HG02981 (cell line): ENCODE measurements around the gene ZNF23.

Experiments used
- ATAC-seq: cut with Tn5 transposase; IDR thresholded peaks from one replicate; pipeline ENCODE4 v1.9.1; 2021; ENCODE audit warnings: mild to moderate bottlenecking, moderate library complexity; ENCODE audit not compliant: unreplicated experiment

The ZNF23 gene

DNA sequence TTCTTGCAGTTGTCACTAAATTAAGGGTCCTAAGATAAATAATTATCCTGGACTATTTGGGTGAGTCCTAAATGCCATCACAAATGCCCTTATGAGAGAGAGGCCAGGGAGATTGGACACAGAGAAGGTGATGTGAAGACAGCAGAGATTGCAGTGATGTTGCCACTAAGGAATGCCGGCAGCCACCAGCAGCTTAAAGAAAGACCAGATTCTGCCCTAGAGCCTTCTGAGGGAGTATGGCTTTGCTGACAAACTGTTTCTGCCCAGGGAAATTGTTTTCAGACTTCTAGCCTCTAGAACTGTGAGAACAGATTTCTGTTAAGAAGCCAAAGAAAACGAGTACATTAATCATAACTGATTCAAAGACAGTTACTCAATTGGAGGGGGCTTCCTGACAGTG lies 10.0 kb upstream of the ZNF23 start:
- ATAC-seq, result no peak

DNA sequence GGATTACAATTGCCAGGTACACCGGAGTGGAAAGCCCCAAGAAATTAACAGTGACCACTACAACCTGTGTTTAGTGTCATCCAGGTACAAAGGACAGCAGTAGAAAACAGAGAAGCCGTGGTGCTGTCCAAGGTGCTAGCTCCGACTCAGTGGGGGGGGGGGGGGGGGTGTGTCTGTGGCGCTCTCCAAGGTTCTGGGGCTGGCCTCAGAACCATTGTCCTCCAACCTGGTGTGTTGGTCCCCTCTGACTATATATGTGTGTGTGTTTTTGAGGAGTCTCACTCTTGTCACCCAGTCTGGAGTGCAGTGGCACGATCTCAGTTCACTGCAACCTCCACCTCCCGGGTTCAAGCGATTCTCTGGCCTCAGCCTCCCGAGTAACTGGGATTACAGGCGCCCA lies 5.8 kb upstream of the ZNF23 start:
- ATAC-seq, result no peak

DNA sequence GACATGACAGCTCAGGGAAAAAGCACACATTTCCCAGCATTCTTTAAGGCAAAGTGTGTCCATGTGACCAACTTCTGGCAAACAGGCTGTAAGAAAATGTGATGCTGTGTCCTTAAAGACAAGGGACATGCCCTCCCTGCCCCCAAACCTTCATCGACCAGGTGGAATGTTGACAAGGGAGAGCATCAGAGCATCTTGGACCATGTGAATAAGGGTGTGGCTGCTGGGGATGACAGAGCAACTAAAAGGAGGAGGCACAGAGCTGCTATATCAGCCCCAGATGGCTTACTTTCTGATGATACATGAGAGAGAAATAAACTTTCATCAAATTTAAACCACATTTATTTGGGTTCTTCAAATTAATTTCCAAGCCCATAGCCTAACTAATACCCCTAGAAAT lies 2.2 kb upstream of the ZNF23 start:
- ATAC-seq, result no peak

DNA sequence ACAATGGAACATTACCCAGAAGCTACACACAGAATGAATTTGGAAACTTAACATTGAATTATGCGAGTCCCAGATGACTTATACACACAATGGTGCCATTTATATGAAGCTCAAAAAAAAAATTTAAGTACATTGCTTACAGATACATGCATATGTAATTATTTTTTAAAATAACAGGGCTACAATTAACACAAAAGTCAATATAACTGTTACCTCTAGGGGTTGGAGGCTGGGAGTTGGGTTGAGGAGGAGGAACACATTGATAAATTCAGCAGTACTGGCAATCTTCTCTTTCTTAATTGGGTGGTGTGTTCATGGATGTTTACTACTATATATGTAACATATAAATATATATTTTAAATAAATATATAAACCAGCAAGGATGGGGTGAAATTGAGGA lies 1.1 kb downstream of the ZNF23 start:
- ATAC-seq, result no peak

DNA sequence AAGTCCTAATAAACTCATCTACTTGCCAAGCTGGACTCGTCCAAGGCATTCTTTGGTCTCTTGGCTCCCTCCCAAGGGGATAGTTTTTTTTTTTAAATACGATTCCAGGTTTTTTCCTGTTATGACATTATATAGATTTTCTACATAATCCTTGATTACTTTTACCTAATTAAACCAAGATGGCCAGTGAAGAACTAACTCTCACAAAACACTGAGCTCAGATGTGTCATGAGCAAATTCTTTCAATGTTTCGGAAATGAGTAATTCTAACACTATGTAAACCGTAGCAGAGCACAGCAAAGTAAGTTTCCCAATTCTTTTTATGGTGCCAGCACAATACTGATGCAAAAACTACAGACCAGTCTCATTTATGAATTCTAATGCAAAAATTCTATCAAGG lies 1.8 kb downstream of the ZNF23 start:
- ATAC-seq, result no peak

DNA sequence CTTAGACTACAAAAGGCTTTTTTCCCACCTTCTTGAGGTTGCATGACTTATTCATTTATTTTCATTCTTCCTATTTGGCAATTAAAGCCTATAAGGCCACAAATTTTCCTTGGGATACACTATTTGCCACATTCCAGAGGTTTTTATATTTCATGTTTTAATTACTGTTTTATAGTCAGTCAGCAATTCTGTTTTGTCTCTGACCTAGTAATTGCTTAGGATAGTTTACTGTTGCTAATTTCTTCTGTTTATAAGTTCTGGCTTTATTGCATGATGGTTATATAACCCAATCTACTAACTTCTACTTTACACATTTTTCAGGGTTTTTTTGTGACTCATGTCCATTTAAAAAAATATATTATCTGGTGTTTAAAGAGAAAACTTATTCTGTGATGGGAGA lies 2.5 kb downstream of the ZNF23 start:
- ATAC-seq, result no peak

DNA sequence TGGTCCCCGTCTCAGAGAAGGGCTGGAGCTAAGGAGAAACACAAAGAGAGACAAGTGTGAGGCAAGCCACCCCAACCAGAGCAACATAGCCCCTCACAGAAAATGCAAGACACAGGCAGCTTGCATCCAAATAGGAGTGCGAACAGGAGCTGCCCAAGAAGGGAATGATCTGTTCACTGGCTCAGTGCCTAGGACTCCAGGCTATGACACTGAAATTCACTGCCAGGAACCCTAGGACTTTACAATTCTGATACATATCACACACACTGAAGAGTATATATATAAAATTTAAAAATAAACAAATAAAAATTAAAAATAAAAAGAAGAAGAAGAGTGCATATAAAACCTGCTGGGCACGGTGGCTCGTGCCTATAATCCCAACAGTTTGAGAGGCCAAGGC lies 5.2 kb downstream of the ZNF23 start:
- no peak for ATAC-seq

DNA sequence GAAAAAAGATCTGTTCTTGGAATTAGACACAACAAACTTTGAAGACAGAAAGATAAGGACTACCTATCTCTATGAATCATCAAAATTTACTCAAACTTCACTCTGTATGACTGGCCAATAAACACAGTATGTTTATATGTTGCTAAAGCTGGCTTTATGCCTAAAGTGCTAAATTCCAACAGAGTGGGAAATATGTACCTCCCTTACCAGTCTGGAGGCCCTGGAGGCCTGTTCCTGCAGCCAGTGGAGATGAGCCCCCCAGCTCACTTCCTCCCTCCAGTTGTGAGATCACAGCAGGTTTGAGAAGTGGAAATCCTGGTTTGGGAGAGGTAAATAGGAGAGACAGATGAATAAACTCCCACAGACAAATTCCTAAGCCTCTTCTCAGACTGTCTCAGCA lies 9.0 kb downstream of the ZNF23 start:
- ATAC-seq, result no peak

DNA sequence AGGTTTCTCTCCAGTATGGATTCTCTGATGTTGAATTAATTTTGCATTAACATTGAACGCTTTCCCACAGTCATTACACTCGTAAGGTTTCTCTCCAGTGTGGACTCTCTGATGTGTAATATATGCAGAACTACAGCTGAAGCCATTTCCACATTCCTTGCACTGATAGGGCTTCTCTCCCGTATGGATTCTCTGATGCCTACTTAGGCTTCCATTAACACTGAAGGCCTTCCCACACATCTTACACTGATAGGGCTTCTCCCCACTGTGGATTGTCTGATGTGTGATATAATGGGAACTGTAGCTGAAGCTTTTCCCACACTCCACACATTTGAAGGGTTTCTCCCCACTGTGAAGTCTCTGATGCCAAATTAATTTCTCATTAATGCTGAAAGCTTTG lies 13.0 kb downstream of the ZNF23 start:
- ATAC-seq, result no peak

DNA sequence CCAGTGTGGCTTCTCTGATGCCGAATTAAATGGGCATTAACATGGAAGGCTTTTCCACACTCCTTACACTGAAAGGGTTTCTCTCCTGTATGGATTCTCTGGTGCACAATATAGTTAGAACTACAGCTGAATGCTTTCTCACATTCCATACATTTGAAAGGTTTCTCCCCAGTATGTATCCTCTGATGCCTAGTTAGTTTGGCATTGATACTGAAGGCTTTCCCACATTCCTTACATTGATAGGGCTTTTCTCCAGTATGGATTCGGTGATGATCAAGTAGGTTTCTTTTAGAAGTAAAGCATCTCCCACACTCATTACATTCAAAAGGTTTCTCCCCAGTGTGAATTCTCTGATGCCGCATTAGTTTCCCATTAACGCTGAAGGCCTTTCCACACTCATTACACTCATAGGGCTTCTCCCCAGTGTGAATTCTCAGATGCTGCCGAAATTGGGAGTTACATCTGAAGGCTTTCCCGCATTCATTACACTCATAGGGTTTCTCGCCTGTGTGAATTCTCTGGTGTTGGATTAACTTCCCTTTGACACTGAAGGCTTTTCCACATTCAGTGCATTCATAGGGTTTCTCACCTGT lies 13.7 kb downstream of the ZNF23 start:
- no peak for ATAC-seq

DNA sequence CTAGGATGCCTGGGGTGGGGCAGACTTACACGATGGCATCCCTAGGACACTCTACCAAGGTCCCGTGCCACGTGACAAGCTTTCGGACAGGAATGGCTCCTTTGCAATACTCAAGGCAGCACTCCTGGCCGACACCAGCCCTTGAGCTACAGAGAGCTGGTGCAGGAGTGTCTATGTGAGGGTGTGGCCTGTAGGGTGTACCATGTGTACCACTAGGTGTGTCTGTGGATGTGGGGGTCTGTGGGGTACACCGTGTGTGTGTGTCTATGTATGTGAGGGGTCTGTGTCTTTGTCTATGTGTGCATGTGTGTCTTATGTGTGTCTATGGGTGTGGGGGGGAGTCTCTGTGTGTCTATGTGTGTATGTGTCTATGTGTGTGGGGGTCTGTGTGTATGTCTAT lies 18.3 kb downstream of the ZNF23 start:
- no peak for ATAC-seq

DNA sequence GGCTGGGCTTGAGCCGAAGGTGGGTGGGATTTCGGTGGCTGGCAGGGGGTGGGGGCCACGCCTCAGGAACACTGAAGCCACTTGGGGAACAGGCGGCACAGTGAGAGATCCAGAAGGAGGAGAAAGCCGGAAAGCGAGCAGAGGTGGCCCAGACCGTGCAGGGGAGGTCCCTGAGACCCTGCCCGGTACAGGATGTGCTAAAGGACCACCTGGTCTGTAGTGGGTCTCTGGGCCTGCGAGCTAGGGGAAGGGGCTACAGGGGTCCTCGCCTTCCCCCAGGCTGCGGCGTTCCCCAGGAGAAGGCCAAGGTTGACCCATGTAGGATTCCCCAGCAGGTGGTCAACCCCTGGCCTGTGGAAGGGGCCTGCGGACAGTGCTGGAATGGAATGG lies 20.0 kb downstream of the ZNF23 start, which contains the start of gene TLE7:
Gene TLE7, minus strand, starts transcription at position 4 of the 390 bp plus-strand sequence. CDS start 8,730 bp downstream, outside the sequence.
- ATAC-seq, result no peak

DNA sequence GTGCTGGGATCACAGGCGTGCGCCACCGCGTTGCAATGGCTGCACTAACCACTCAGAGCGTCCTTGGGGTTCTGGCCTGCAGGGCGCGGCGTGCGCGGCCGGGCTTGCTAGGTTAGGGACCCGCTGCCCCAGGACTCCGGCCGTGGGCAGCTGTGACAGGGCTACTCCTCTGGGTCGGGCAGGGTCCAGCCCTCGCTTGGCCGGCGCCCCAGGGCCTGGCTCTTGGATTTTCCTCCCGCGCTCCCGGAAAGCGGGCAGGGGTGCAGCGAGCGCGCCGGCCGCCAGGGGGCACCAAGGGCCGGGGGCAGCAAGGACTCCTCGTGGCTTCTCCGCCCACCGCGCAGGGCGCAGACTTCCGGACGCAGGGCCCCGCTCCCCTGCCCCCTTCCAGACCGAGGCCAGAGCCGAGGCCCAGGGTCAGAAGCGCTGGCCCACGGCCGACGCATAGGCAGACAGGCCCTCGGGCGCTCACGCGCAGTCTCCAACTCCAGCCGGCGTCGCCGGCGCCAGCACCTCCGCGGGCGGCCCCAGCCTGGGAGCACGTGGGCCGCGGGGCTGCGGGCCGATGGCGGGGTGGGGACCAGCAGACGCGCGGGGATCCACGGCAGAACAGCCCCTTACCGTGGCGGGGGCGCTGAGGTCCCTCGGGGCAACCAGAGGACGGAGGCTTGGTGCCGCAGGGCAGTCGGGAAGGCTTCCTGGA lies 20.5 kb downstream of the ZNF23 start:
- no peak for ATAC-seq

DNA sequence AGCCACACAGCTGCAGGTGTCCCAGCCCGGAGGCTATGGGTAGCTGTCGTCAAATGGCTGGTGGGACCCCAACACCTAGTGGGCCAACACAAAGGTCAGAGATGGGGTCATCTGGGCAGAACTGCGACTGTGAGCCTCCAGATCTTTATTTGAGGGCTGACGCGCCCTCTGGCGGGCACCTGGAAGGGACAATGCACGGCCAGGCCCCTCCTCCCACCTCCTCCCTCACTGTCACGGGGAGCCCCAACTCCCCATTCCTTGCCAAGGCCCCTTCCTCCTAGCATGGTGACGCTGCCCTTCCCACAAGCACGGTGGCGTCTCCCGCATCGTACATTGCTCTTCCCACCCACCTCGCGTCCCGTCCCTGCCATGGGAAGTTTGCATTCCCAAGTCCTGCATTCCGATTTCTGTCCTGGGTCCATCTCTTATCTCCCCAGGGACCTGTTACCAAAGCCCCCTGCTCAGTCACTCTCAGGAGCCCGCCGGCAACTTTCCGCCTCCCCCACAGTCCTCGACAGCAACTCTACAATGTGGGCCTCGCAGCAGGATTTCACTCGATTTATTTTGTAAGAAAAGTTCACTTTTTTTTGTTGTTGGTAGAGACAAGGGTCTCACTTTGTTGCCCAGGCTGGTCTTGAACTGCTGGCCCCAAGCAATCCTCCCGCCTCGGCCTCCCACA lies 21.2 kb downstream of the ZNF23 start:
- ATAC-seq, result no peak

DNA sequence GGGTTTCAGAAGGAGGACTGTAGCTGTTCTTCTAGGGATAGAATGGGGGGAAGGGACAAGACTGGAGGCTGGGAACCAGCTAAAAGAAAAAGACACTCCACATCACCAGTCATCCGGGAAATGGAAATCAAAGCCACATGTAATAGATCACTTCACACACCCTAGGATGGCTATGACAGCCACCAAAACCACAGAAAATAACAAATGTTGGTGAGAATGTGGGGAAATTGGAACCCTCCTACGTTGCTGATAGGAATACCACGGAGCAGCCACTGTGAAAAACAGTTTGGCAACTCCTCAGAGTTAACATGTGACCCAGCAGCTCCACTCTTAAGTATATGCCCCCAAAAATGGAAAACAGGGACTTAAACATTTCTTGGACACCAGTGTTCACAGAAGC lies 22.5 kb downstream of the ZNF23 start:
- ATAC-seq, result no peak

DNA sequence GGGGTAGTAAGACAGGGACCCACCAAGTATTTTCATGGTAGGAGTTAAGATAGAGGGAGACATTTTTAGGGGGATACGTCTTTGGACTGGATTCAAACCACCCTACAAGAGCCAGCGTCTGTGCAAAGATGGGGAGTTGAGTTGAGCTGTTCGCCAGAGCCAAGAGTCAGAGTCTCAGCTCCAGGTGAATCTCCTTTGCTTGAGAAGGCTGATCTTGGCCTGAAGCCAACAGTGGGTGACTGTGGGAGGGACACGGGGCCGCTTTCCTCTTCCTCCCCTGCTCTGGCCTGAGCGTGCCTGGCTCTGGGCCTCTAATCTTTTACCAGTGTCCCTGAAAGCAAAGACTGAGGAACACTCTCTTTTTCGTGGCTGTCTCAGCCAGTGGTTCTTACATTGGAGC lies 25.6 kb downstream of the ZNF23 start:
- ATAC-seq, result no peak

DNA sequence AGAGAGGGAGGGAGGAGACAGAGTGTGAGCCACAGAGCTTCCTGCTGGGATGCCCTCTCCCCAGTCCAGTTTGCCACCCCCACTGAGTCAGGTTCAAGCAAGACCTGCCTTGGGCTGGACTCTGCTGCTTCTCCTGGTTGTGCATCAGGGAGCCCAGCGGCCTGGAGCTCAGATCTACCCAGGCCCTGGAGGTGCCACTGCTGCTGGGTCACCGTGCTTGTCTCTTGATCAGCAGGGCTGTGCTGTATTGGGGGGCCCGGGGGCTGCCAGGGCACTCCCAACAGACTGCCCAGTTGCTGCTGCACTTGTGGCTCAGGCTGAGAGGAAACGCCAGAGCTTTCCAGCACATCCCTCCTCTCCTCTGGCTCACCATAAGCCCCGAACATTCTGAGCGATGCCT lies 29.1 kb downstream of the ZNF23 start:
- ATAC-seq, result no peak

DNA sequence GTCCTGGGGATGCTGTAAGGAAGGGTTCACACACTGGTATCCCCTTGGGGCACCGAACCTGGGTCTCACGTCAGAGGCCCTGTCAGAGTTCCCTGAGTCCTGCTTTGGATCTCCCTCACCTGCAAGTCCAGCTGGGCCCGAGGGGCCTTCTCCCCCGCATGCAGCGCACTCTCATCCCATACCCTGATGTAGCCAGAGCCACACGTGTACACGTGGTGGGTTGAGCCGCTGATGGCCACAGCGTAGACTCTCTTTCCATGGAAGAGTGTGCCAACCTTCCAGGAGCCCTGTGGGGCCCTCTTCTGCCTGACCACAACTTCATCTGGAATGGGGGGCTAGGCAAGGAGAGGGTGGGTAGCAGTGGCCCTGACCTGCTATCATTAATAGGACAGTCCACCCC lies 30.1 kb downstream of the ZNF23 start:
- ATAC-seq, result no peak

DNA sequence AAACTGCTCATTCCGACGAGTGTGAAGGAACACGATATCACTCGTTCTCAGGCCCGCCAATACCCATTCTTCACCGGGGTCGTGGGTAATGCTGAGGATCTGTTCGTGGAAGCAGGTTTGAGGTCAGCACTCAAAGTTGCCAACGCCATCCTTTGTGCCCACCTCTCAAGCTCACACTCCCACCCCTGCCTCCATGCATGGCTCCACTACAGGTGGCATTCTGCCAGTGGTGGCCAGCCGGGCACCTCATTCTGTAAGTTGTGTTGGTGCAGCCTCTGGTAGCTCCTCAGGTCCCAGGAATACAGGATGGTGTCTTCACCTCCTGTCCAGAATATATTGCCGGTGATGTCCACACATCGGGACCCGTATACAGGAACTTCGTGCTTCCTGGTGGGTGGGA lies 30.9 kb downstream of the ZNF23 start:
- ATAC-seq, result no peak

DNA sequence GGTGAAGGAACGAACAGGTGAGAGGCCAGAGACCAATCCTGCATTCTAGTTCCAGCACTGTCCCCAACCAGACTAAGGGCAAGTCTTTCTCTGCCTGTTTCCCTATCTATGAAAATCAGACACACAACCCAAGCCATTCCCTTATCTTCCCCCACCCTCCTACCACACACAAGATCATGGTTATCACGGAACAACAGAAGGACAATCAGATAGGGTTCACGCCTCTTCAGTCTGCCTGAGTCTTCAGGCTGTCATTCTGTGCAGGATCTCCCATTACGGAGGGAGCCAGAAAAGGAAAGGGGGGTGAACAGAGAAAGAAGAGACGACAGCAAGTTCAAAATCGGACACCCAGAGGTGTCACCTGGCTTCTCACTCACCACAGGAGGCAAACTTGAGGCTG lies 31.3 kb downstream of the ZNF23 start:
- no peak for ATAC-seq

DNA sequence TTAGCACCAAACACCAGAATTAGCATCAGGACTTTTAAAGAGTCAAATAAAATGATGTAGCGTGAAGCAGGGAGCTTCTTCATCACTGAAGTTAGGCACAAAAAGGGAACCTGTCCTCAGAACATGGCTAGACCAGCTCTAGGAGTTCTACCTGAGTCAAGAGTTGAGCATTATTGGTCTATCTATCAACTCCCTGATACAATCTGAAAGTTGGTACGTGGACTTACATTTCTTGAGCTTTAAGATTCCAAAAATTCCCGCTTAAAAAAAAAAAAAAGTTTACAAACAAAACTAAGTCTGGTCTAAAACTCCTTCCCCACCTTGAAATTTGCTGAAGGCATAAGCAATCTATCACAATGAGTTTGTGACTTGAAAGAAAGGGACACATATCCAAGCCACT lies 32.5 kb downstream of the ZNF23 start:
- no peak for ATAC-seq

DNA sequence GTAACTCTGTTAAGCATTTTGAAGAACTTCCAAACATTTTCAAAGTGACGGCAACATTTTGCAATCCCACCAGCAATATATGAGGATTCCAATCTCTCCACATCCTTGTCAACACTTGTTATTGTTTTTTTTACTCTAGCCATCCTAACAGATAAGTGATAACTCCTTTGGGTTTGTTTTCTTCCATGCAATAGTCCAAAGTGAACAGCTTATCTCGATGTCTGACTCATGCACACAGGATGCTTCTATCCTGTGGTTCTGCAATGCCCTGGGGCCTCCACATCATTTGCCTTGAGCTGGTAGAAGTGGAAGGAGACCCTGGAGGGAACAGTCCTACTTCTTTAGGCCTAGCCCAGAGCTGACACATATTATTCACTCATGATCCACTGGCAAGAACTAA lies 33.2 kb downstream of the ZNF23 start:
- ATAC-seq, result no peak
